KMS-11 (cell line): ENCODE results near the gene HK3.

ENCODE experiments used
- H2AFZ ChIP-seq: fragments of 200-600 bp; sonication (generic); 2 replicates; pipeline ENCODE4 v1.6.1; 2016; ENCODE audit warnings: antibody characterized with exemption, mixed run types, low read depth
- H3K27ac ChIP-seq: fragments of 200-600 bp; sonication (generic); 2 replicates; pipeline ENCODE4 v1.6.1; 2016; ENCODE audit warnings: mild to moderate bottlenecking, mixed run types
- H3K27me3 ChIP-seq: fragments of 200-600 bp; sonication (generic); 2 replicates; pipeline ENCODE4 v1.6.1; 2017; ENCODE audit warnings: mild to moderate bottlenecking, low read depth, mixed run types, moderate library complexity; ENCODE audit not compliant: insufficient read depth
- H3K36me3 ChIP-seq: fragments of 200-600 bp; sonication (generic); 2 replicates; pipeline ENCODE4 v1.6.1; 2017; ENCODE audit warnings: mild to moderate bottlenecking, mixed run types; ENCODE audit not compliant: insufficient read depth
- H3K4me1 ChIP-seq: fragments of 200-600 bp; sonication (generic); 2 replicates; pipeline ENCODE4 v1.6.1; 2016; ENCODE audit warnings: mild to moderate bottlenecking, low read depth, mixed run types; ENCODE audit not compliant: poor library complexity, severe bottlenecking
- H3K4me2 ChIP-seq: fragments of 200-600 bp; sonication (generic); 2 replicates; pipeline ENCODE4 v1.7.0; 2016; ENCODE audit warnings: mild to moderate bottlenecking, mixed run types
- H3K4me3 ChIP-seq: fragments of 200-600 bp; sonication (generic); IDR thresholded peaks from 2 replicates; pipeline ENCODE4 v1.6.1; 2017; ENCODE audit warnings: low read depth, low read length, mixed read lengths; ENCODE audit not compliant: insufficient read depth
- H3K79me2 ChIP-seq: fragments of 200-600 bp; sonication (generic); 2 replicates; pipeline ENCODE4 v1.6.1; 2016; ENCODE audit warnings: low read depth, mixed run types; ENCODE audit not compliant: insufficient read depth
- H3K9ac ChIP-seq: fragments of 200-600 bp; sonication (generic); 2 replicates; pipeline ENCODE4 v1.6.1; 2016; ENCODE audit warnings: mild to moderate bottlenecking, mixed run types
- H4K20me1 ChIP-seq: fragments of 200-600 bp; sonication (generic); 2 replicates; pipeline ENCODE4 v1.6.1; 2016; ENCODE audit warnings: mild to moderate bottlenecking, mixed run types; ENCODE audit not compliant: insufficient read depth
- CTCF ChIP-seq: fragments of 200-600 bp; sonication (generic); conservative IDR thresholded peaks from 2 replicates; pipeline ENCODE4 v1.6.1; 2017; ENCODE audit warnings: low read depth, mild to moderate bottlenecking, antibody characterized with exemption, low read length, moderate library complexity, mixed read lengths

Gene HK3

GRCh38 chr5:176943816-176944215, 44.7 kb upstream of the HK3 start:
- H3K36me3 ChIP-seq: no peaks in the 10 kb centered on the region
- H3K27ac ChIP-seq: no peak overlapping the region
- H2AFZ ChIP-seq: no peak overlapping the region
- no peak overlapping the region for H3K4me2 ChIP-seq
- H3K9ac ChIP-seq: no peak overlapping the region
- H3K79me2 ChIP-seq: no peaks in the 10 kb centered on the region
- no peaks in the 10 kb centered on the region for H3K27me3 ChIP-seq
- TF ChIP-seq CTCF: no peak
- H4K20me1 ChIP-seq: no peaks in the 10 kb centered on the region
- H3K4me3 ChIP-seq: no peak overlapping the region
- no peaks in the 10 kb centered on the region for H3K4me1 ChIP-seq

DNA sequence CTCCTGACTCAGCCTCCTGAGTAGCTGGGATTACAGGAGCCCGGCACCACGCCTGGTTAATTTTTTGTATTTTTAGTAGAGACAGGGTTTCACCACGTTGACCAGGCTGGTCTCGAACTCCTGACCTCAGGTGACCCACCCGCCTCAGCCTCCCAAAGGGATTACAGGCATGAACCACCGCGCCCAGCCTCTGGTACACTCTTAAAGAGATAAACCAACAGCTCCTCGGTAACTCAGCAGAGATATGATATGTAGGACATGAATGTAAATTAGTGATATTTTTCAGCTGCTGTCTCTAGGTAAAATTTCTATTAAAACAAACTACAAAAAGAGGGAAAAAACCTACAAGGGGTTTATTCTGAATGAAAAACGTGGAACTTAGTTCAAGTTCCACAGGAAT, 42.8 kb upstream of the HK3 start:
- no peaks in the 10 kb centered on the region for H3K27me3 ChIP-seq
- no peak overlapping the region for H3K27ac ChIP-seq
- no peak overlapping the region for H3K4me2 ChIP-seq
- H4K20me1 ChIP-seq: no peaks in the 10 kb centered on the region
- no peak overlapping the region for H3K9ac ChIP-seq
- no peaks in the 10 kb centered on the region for H3K36me3 ChIP-seq
- no peak overlapping the region for H3K4me3 ChIP-seq
- no peaks in the 10 kb centered on the region for H3K79me2 ChIP-seq
- TF ChIP-seq CTCF: no peak
- H3K4me1 ChIP-seq: no peaks in the 10 kb centered on the region
- H2AFZ ChIP-seq: no peak overlapping the region

GRCh38 chr5:176938472-176938871, 39.3 kb upstream of the HK3 start:
- no peak overlapping the region for H3K9ac ChIP-seq
- H3K36me3 ChIP-seq: no peaks in the 10 kb centered on the region

GRCh38 chr5:176935017-176935416, 35.9 kb upstream of the HK3 start:
- no peaks in the 10 kb centered on the region for H3K4me1 ChIP-seq

More at GRCh38 chr5:176938472-176938871, 39.3 kb upstream of the HK3 start:
- H3K27ac ChIP-seq: no peak overlapping the region
- H3K27me3 ChIP-seq: no peaks in the 10 kb centered on the region
- no peak overlapping the region for H2AFZ ChIP-seq
- no peaks in the 10 kb centered on the region for H3K79me2 ChIP-seq
- H4K20me1 ChIP-seq: no peaks in the 10 kb centered on the region
- no peaks in the 10 kb centered on the region for H3K4me1 ChIP-seq
- no peak overlapping the region for H3K4me2 ChIP-seq
- no peak for TF ChIP-seq CTCF
- no peak overlapping the region for H3K4me3 ChIP-seq

More at GRCh38 chr5:176935017-176935416, 35.9 kb upstream of the HK3 start:
- Histone ChIP-seq H3K27me3 (no peaks in the 10 kb centered on the region), H3K36me3 (no peaks in the 10 kb centered on the region), H4K20me1 (no peaks in the 10 kb centered on the region), H3K4me3 (no peak overlapping the region), H3K79me2 (no peaks in the 10 kb centered on the region), H2AFZ (no peak overlapping the region), H3K4me2 (no peak overlapping the region), H3K9ac (no peak overlapping the region), H3K27ac (no peak overlapping the region)
- TF ChIP-seq CTCF: no peak
